IMR-90 (cell line): Measurements from ENCODE around the gene MFSD2A.

Source experiments
- CEBPB ChIP-seq: IDR thresholded peaks from 2 replicates; pipeline ENCODE4 v1.6.1; 2012; ENCODE audit warnings: low read depth, low read length, improper control_type of control experiment
- CHD1 ChIP-seq: IDR thresholded peaks from 2 replicates; pipeline ENCODE4 v1.6.1; 2012; ENCODE audit warnings: low read depth, low read length, improper control_type of control experiment
- FOS ChIP-seq: fragments of 150-350 bp; IDR thresholded peaks from 2 replicates; pipeline ENCODE4 v1.6.1; 2016; ENCODE audit warnings: low read depth, low read length
- MAZ ChIP-seq: IDR thresholded peaks from 2 replicates; pipeline ENCODE4 v1.6.1; 2012; ENCODE audit warnings: low read depth, mild to moderate bottlenecking, low read length, improper control_type of control experiment, moderate library complexity, borderline replicate concordance
- POLR2A ChIP-seq: IDR thresholded peaks from 2 replicates; pipeline ENCODE4 v1.6.1; 2012; ENCODE audit warnings: mild to moderate bottlenecking, low read depth, low read length
- TF ChIP-seq, protein P1 (sequence below): conservative IDR thresholded peaks from 2 replicates; pipeline ENCODE4 v1.5.1; 2012; ENCODE audit warnings: mild to moderate bottlenecking, low read depth, low read length, improper control_type of control experiment
- TF ChIP-seq, protein P2 (sequence below): fragments of 150-350 bp; IDR thresholded peaks from 2 replicates; pipeline ENCODE4 v1.6.1; 2017; ENCODE audit warnings: mild to moderate bottlenecking, antibody characterized with exemption, low read length, low read depth
- TF ChIP-seq, protein P3 (sequence below): fragments of 150-350 bp; IDR thresholded peaks from 2 replicates; pipeline ENCODE4 v1.6.1; 2016; ENCODE audit warnings: low read depth, mild to moderate bottlenecking, low read length, moderate library complexity, borderline replicate concordance

DNA sequence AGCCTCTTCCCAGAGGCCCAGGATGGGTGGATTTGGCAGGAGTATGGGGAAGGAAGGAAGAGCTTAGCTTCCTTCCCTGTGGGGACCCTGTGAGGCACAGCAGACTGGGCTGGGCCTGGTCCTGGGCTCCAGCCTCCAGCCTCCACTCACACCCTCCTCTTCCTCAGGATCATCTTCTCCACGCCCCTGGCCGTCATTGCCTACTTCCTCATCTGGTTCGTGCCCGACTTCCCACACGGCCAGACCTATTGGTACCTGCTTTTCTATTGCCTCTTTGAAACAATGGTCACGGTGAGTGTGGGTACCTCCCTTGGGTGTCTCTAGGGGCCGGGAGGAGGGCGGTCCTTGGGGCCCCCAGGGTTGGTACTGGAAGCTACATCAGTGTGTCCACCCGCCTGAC is 10.1 kb downstream of the MFSD2A start:
- TF ChIP-seq, protein P1, sequence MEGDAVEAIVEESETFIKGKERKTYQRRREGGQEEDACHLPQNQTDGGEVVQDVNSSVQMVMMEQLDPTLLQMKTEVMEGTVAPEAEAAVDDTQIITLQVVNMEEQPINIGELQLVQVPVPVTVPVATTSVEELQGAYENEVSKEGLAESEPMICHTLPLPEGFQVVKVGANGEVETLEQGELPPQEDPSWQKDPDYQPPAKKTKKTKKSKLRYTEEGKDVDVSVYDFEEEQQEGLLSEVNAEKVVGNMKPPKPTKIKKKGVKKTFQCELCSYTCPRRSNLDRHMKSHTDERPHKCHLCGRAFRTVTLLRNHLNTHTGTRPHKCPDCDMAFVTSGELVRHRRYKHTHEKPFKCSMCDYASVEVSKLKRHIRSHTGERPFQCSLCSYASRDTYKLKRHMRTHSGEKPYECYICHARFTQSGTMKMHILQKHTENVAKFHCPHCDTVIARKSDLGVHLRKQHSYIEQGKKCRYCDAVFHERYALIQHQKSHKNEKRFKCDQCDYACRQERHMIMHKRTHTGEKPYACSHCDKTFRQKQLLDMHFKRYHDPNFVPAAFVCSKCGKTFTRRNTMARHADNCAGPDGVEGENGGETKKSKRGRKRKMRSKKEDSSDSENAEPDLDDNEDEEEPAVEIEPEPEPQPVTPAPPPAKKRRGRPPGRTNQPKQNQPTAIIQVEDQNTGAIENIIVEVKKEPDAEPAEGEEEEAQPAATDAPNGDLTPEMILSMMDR: no peak
- TF ChIP-seq POLR2A (no peak), FOS (no peak), CHD1 (no peak), CEBPB (no peak), MAZ (no peak)
- TF ChIP-seq, protein P2, sequence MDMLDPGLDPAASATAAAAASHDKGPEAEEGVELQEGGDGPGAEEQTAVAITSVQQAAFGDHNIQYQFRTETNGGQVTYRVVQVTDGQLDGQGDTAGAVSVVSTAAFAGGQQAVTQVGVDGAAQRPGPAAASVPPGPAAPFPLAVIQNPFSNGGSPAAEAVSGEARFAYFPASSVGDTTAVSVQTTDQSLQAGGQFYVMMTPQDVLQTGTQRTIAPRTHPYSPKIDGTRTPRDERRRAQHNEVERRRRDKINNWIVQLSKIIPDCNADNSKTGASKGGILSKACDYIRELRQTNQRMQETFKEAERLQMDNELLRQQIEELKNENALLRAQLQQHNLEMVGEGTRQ: no peak
- TF ChIP-seq, protein P3, sequence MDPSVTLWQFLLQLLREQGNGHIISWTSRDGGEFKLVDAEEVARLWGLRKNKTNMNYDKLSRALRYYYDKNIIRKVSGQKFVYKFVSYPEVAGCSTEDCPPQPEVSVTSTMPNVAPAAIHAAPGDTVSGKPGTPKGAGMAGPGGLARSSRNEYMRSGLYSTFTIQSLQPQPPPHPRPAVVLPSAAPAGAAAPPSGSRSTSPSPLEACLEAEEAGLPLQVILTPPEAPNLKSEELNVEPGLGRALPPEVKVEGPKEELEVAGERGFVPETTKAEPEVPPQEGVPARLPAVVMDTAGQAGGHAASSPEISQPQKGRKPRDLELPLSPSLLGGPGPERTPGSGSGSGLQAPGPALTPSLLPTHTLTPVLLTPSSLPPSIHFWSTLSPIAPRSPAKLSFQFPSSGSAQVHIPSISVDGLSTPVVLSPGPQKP: no peak
